Activated CD8-positive, alpha-beta memory T cell treated with anti-CD3 and anti-CD28 coated beads, Interleukin-2, amount 10 ng/mL, durations not matched to agents 7 days and 5 days (primary cell): ENCODE data around the gene TSPAN9. TPM values are rescaled to one million over a fixed set of nuclear protein-coding genes. Genes with fewer than 3 reads are reported as not detected.

Experiments
- ATAC-seq: fragments of 150-1000 bp; cut with Tn5 transposase; one replicate; pipeline ENCODE4 v1.10.0; 2021; ENCODE audit warnings: moderate library complexity
- CTCF ChIA-PET: fragments of 350-600 bp; sonication (Branson Sonifier 250); formaldehyde crosslinking; loops from one replicate; lab custom pipeline; 2021; ENCODE audit warnings: antibody characterized with exemption; lab: Charles Lee
- DNase-seq: peaks from one replicate; pipeline ENCODE4 v3.0.0-alpha.2; 2020
- H3K27ac Mint-ChIP-seq: one replicate; pipeline ENCODE4 v1.8.0; 2021; ENCODE audit warnings: mild to moderate bottlenecking, mixed read lengths
- H3K27me3 Mint-ChIP-seq: one replicate; pipeline ENCODE4 v1.8.0; 2021; ENCODE audit warnings: mixed read lengths
- H3K36me3 Mint-ChIP-seq: one replicate; pipeline ENCODE4 v1.8.0; 2021; ENCODE audit warnings: mild to moderate bottlenecking, mixed read lengths
- H3K4me1 Mint-ChIP-seq: one replicate; pipeline ENCODE4 v1.8.0; 2021; ENCODE audit warnings: mixed read lengths
- H3K4me3 Mint-ChIP-seq: one replicate; pipeline ENCODE4 v1.8.0; 2021; ENCODE audit warnings: mild to moderate bottlenecking, moderate library complexity, mixed read lengths
- H3K9me3 Mint-ChIP-seq: one replicate; pipeline ENCODE4 v1.8.0; 2022; ENCODE audit warnings: low read depth, mixed read lengths
- total RNA-seq, 2 experiments: library from RNA; stranded (reverse); gene quantifications; one replicate each; pipeline ENCODE4 v1.2.3, GENCODE V29; 2021

The TSPAN9 gene
- total RNA-seq, 2 experiments from 2014 or later = not detected

- H3K36me3 Mint-ChIP-seq = no peaks in the 10 kb centered on the region
- H3K27ac Mint-ChIP-seq = no peak overlapping the region
- peaks cover 6% of the 10 kb centered on the region for H3K27me3 Mint-ChIP-seq
- H3K4me1 Mint-ChIP-seq = no peaks in the 10 kb centered on the region
- ATAC-seq = no peak
- H3K9me3 Mint-ChIP-seq = no peaks in the 10 kb centered on the region
- CTCF ChIA-PET = no interaction called here
- no peak for DNase-seq
- no peak overlapping the region for H3K4me3 Mint-ChIP-seq
These were observed 136.0 kb downstream of the TSPAN9 start for GRCh38 chr12:3213188-3213587.

GRCh38 chr12:3213768-3214167 is 136.6 kb downstream of the TSPAN9 start:
- Mint-ChIP-seq H3K4me1 (no peaks in the 10 kb centered on the region), H3K27ac (no peak overlapping the region), H3K27me3 (peaks cover 6% of the 10 kb centered on the region), H3K36me3 (no peaks in the 10 kb centered on the region), H3K4me3 (no peak overlapping the region), H3K9me3 (no peaks in the 10 kb centered on the region)
- DNase-seq = no peak
- no peak for ATAC-seq
- CTCF ChIA-PET = no interaction called here

GRCh38 chr12:3214526-3215365 is 137.6 kb downstream of the TSPAN9 start:
- Mint-ChIP-seq H3K27ac (no peak overlapping the region), H3K9me3 (no peaks in the 10 kb centered on the region), H3K4me3 (no peak overlapping the region), H3K4me1 (no peaks in the 10 kb centered on the region), H3K36me3 (no peaks in the 10 kb centered on the region), H3K27me3 (peaks cover 6% of the 10 kb centered on the region)
- DNase-seq (no peak), ATAC-seq (no peak)
- CTCF ChIA-PET = no interaction called here

GRCh38 chr12:3215410-3215975 is 138.3 kb downstream of the TSPAN9 start:
- Mint-ChIP-seq H3K27ac (no peak overlapping the region), H3K27me3 (peaks cover 8% of the 10 kb centered on the region), H3K9me3 (no peaks in the 10 kb centered on the region), H3K4me3 (no peak overlapping the region), H3K4me1 (no peaks in the 10 kb centered on the region), H3K36me3 (no peaks in the 10 kb centered on the region)
- CTCF ChIA-PET = no interaction called here
- DNase-seq (no peak), ATAC-seq (no peak)

GRCh38 chr12:3216097-3216496 is 138.9 kb downstream of the TSPAN9 start:
- Mint-ChIP-seq H3K4me1 (no peaks in the 10 kb centered on the region), H3K27me3 (peaks cover 8% of the 10 kb centered on the region), H3K4me3 (no peak overlapping the region), H3K9me3 (no peaks in the 10 kb centered on the region), H3K36me3 (no peaks in the 10 kb centered on the region), H3K27ac (no peak overlapping the region)
- DNase-seq (no peak), ATAC-seq (no peak)
- CTCF ChIA-PET = no interaction called here

- Mint-ChIP-seq H3K36me3 (no peaks in the 10 kb centered on the region), H3K27ac (no peak overlapping the region), H3K4me3 (no peak overlapping the region), H3K9me3 (no peaks in the 10 kb centered on the region), H3K27me3 (peaks cover 8% of the 10 kb centered on the region), H3K4me1 (no peaks in the 10 kb centered on the region)
- DNase-seq = no peak
- CTCF ChIA-PET = interaction anchor here (1.3 kb wide), 1 partner anchor 14 kb away, joined by 6 read pairs; no protein-coding TSS in a partner anchor
- ATAC-seq = no peak
These were observed 139.8 kb downstream of the TSPAN9 start for GRCh38 chr12:3216726-3217682.

GRCh38 chr12:3217683-3218079 is 140.5 kb downstream of the TSPAN9 start:
- H3K4me3 Mint-ChIP-seq = no peak overlapping the region
- no peak for ATAC-seq
- CTCF ChIA-PET = interaction anchor here (1.3 kb wide), 1 partner anchor 15 kb away, joined by 6 read pairs; no protein-coding TSS in a partner anchor

GRCh38 chr12:3218228-3219171 is 141.3 kb downstream of the TSPAN9 start:
- Mint-ChIP-seq H3K4me3 (no peak overlapping the region), H3K36me3 (no peaks in the 10 kb centered on the region), H3K9me3 (no peaks in the 10 kb centered on the region), H3K4me1 (no peaks in the 10 kb centered on the region), H3K27ac (no peak overlapping the region), H3K27me3 (peaks cover 5% of the 10 kb centered on the region)
- DNase-seq = no peak
- CTCF ChIA-PET = interaction anchor here (1.3 kb wide), 1 partner anchor 16 kb away, joined by 6 read pairs; no protein-coding TSS in a partner anchor
- ATAC-seq = no peak

More at GRCh38 chr12:3217683-3218079, 140.5 kb downstream of the TSPAN9 start:
- DNase-seq = no peak
- Mint-ChIP-seq H3K27ac (no peak overlapping the region), H3K36me3 (no peaks in the 10 kb centered on the region), H3K9me3 (no peaks in the 10 kb centered on the region), H3K4me1 (no peaks in the 10 kb centered on the region), H3K27me3 (peaks cover 5% of the 10 kb centered on the region)

DNA sequence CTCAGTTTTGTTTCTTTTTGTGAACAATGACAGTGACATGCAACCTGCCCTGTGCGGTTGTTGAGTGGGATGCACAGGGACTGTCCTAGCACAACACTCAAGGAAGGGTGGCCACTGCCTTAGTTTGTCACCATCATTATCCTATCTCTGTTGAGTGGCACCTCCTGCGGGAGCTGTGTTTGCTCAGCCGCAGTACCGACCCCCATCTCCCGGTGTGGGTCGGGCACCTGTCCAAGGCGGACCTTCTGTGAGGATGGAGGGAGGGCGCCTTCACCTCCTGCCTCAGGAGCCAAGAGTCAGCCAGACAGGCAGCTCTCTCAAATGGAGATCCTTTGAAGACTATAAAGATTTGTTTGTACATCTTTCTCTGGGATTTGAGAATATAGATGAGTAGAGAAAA is 142.1 kb downstream of the TSPAN9 start:
- Mint-ChIP-seq H3K9me3 (no peaks in the 10 kb centered on the region), H3K36me3 (no peaks in the 10 kb centered on the region)

DNA sequence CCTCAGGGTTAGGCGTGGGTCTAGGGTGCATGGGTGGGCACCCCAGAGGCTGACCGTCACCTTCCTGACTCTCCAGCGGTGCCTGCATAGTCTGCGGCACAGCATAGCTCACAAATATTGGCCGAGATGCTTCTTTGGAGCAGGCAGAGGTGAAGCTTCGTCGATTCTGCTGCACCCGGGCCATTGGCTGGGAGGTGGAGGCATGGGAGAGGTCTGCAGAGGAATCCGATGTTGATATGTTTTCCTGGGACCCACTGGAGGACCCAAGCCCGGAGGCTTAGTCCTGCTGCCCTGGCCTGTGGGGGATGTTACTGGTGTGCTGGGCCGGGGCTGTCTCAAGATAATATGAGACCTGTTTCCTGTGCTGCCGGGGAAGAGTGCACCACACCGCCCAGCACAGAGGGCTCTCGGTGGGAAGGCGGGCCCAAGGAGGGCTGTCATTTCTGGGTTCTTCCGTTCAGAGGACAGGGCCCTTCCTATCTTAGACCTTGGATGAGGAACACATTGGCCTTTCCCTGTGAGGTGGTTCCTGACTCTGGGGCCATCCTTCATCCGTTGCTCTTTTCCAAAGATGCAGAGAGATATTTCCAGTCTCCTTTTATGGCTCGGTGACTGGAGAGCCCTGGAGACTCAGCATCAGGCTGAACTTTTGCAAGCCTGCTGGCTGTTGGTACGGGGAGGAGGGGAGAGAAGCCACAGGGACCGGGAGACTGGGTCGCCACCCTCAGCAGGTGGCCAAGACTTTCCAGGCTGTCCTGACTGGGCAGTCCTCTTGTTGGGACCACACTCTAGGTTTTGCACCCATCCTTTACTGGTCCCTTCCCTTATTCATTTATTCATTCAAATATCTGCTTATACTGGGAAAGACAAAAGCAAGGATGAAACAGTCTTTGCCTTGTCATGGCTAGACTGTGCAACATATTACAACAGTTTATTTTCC is 143.5 kb downstream of the TSPAN9 start:
- H3K4me3 Mint-ChIP-seq = no peak overlapping the region
- no peaks in the 10 kb centered on the region for H3K9me3 Mint-ChIP-seq
- DNase-seq = no peak
- ATAC-seq = no peak
- peaks cover 11% of the 10 kb centered on the region for H3K27me3 Mint-ChIP-seq
- CTCF ChIA-PET = interaction anchor here (0.9 kb wide), 1 partner anchor 55 kb away, joined by 3 read pairs; no protein-coding TSS in a partner anchor
- H3K36me3 Mint-ChIP-seq = no peaks in the 10 kb centered on the region
- no peaks in the 10 kb centered on the region for H3K4me1 Mint-ChIP-seq
- H3K27ac Mint-ChIP-seq = no peak overlapping the region

More for the DNA sequence above, 142.1 kb downstream of the TSPAN9 start:
- Mint-ChIP-seq H3K27me3 (peaks cover 6% of the 10 kb centered on the region), H3K27ac (no peak overlapping the region), H3K4me3 (no peak overlapping the region), H3K4me1 (no peaks in the 10 kb centered on the region)
- DNase-seq (no peak), ATAC-seq (no peak)
- CTCF ChIA-PET = interaction anchor here (0.6 kb wide), 1 partner anchor 86 kb away, joined by 3 read pairs; no protein-coding TSS in a partner anchor

- CTCF ChIA-PET = no interaction called here
- Mint-ChIP-seq H3K36me3 (no peaks in the 10 kb centered on the region), H3K9me3 (no peaks in the 10 kb centered on the region), H3K4me1 (no peaks in the 10 kb centered on the region), H3K27me3 (peaks cover 11% of the 10 kb centered on the region), H3K27ac (no peak overlapping the region), H3K4me3 (no peak overlapping the region)
- ATAC-seq (no peak), DNase-seq (no peak)
These were observed 145.1 kb downstream of the TSPAN9 start for GRCh38 chr12:3222306-3222705.
